Measurements from ENCODE around the gene TRA2B. TPM values are rescaled to one million over a fixed set of nuclear protein-coding genes. Genes with fewer than 3 reads are reported as not detected.

Gene TRA2B
- 79.8 TPM for total RNA-seq

DNA sequence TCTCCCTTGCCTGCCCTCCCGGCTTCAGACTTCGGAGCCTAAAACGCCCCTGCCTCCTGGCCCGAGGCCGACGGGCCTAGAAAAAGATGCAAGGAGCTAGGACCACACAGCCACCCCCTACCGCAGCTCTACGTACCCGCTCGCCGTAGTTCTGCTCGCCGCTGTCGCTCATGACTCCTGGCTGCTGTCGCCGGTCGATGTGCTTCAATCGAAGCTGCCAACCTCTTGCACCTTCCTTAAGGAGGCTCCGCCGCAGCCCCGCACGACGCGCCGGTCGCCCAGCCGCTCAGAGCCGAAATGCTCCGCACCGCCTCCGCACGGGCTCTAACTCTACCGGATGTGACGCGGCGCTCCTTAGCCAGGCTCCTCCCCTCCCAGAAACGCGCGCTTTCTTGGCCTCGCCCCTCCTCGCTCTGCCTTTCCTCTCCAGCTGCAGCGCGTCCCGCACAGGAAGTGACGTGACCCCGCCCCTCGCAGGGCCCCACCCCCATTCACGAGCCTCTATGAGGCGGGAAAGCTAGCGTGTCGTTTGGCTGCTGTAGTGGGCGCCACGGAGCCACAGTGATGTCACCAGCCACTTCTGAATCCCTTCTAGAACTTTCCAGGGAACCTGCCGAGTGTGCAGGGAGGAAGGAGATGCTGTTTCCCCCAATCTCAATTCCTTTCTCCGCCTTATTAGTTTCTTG lies at the start of gene TRA2B:
TRA2B (minus strand) TSS at position 326 of the 686 bp plus-strand sequence; CDS start at position 172, 154 bp downstream.
- DNase-seq (ENCODE audit: low spot score): peak; percentile 99

DNA sequence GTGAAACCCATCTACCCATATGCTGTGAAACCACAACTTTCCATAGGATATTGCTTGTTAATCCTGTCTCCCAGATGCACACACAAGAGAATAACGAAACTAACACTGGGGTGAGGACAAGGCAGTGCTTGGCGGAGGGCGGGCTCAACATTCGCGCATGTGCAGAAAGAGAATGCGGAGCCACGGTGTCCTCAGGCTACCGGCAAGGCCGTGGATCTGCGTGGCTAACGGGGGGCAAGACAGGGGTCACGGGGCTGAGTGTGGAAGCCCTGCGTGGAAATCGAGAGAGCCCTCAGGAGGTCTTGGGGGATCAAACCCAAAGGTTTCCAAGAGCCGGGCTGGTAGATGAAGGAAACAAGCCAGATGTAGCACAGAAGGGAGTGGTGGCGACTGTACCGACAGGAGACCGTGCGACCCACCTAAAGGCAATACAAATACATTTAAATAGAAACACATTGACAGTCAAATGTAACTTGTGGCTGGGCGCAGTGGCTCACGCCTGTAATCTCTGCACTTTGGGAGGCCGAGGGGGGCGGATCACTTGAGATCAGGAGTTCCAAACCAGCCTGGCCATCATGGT lies 48.5 kb upstream of the TRA2B start:
- DNase-seq (ENCODE audit: low spot score): no peak

DNA sequence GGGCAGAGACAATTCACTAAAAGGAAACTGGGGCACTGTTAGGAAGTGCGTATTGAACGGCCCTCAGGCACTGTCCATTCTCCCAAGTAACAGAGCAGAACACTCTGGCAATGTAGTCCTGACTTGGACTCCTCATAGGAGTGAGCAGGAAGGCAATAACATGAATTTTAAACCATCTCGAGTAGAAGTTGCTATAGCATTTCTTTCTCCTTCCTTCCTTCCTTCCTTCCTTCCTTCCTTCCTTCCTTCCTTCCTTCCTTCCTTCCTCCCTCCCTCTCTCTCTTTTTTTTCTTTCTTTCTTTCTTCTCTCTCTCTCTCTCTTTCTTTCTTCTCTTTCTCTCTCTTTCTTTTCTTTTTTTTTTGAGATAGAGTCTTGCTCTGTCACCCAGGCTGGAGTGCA lies 46.4 kb upstream of the TRA2B start:
- no peak for DNase-seq (ENCODE audit: low spot score)

DNA sequence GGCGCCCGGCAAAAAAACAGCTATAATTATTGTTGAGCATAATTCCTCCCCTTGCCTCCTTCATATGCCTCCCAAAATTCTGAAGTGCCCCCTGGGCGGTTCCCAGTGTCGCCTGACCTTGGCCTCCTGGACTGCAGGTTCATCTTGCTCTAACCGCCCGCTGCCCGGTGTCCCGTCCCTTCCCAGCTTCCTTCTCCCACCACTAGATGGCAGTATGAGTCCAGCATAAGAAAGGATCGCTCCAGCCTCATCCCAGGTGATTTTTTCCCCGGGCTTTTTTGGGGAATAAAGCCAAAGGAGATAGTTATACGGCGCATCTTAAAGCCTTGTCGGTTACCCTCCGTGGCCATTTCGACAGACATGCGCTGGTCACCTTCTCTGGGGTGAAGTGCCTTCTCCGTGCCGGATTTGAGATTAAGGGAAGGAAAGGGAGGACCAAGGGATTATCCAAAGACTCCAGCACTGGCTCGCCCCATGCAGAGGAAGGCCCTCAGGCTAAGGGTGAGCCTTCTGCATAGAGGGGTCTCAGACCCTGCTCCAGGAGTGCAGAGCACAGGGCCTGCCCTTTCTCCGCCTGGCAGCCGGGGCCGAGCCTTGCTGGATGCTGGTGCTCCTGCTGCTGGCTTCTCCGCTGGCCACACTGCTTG lies 45.8 kb upstream of the TRA2B start:
- DNase-seq (ENCODE audit: low spot score): peak; percentile 77

DNA sequence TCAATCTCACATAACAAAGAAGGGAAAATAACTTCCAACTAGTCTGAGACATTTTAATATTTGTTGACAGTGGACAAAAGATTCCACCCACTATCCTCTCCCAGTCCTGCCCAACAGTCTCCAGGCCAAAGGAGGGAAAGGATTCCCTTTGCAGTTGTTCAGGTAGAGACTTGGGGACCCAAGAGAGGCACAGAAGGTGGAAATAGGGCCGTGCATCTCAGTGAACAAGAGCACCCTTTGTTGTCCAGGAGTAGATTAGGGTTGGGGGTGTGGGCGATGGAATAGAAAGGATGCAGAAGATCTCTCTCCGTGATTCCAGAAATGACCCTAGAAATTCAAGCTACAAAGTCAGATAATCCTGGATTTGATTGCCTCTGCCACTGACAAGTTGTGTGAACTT lies 44.8 kb upstream of the TRA2B start:
- no peak for DNase-seq (ENCODE audit: low spot score)

DNA sequence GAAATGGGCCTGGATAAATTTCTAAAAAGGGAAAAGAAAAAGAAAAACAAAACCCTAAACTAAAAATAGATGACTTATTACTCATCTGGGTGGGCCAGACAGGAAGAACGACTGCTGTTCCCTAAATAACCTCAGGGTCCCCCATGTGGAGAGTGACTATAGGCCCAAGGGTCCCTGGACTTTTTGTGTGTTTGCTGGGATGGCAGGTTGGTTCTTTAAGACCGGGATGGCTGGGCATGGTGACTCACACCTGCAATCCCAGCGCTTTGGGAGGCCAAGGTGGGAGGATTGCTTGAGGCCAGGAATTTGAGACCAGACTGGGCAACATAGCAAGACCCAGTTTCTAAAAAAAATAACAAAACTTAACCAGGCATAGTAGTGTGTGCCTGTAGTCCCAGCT lies 43.8 kb upstream of the TRA2B start:
- DNase-seq (ENCODE audit: low spot score): no peak

DNA sequence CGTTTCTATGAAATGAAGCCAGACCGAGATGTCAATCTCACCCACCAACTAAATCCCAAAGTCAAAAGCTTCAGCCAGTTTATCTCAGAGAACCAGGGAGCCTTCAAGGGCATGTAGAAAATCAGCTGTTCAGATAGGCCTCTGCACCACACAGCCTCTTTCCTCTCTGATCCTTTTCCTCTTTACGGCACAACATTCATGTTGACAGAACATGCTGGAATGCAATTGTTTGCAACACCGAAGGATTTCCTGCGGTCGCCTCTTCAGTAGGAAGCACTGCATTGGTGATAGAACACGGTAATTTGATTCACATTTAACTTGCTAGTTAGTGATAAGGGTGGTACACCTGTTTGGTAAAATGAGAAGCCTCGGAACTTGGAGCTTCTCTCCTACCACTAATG lies 41.9 kb upstream of the TRA2B start:
- DNase-seq (ENCODE audit: low spot score): no peak

DNA sequence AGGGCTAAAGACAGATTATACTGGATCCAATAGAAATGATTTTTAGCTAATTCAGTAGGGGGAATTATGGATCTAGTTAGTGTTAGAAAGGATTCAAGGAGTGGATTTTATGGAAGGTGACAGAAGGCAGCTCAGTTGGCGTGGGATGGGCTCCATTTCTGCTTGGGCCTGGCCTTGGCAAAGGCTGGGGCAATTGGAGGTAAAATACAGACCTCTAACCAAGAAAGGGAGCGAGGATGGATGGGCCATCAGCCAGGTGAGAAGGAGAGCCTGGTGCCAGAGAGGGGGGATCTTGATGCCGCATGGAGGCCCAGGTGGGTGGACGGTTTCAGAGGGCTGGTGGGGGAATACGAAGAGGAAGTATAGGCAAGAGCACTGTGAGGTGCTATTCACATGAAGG lies 40.7 kb upstream of the TRA2B start:
- no peak for DNase-seq (ENCODE audit: low spot score)

DNA sequence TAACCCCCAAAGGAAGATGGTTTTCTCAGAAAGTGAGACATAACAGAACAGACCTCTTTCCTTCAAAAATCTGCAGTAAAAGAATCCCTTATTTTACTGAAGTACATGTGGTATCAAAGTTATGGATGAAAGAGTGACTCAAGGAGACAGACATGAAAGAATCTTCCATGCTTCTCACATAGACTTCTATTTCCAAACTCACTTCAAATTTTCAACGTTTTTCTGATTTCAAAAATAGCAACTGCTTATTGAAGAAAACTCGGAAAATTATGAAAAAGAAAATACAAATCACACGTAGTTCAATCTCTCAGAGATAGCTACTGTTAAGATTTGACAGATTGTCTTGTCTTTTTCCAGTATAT lies 39.8 kb upstream of the TRA2B start:
- no peak for DNase-seq (ENCODE audit: low spot score)

DNA sequence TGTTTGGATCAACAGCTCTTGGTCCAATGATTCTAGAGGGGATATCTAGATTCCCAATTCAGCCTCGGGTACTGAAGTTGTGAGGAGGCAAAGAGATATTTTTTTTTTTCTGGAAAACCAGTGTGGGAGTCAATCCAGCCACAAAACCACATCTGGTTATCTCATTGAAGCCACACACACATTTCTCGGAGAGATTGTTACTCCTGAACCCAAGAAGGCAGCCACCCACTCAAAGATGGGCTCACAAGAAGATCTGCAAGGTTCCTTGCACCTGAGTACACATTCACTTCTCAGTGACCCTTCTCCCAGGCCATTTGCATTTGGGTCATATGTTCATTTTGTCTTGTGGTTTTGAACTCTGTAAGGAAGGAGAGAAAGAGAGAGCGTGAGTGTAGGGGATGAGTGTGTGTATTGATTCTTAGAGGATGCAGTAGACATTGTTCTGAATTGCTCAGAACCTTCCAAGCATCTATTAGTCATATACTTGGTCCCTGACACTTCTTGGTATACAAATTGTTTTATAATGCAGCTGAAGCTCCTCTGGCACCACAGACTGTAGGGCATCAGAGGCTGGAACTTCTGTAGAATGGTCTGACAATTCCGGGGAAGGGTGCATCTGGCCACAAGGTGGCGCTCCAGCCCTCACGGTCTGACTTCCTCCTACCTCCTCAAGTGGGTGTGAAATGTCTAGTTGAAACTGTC lies 39.3 kb upstream of the TRA2B start:
- DNase-seq (ENCODE audit: low spot score): peak; percentile 75

DNA sequence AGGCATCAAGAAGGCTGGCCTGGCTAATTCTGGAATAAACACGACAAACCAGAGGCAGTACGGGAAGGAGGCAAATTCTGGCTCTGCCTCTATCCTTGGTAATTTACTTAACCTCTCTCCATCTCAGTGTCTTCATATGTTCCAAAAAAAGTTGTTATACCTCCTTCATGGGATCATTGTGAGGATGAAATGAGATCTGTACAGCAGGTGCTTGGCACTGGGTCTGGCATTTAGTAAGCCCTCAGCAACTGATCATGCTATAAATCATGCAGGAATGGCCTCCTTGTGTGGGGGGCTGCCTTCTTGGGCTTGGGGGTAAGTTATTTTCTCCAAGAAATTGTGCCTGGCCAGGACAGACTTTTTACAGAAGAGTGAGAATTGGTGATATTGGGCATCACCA lies 38.3 kb upstream of the TRA2B start:
- no peak for DNase-seq (ENCODE audit: low spot score)

DNA sequence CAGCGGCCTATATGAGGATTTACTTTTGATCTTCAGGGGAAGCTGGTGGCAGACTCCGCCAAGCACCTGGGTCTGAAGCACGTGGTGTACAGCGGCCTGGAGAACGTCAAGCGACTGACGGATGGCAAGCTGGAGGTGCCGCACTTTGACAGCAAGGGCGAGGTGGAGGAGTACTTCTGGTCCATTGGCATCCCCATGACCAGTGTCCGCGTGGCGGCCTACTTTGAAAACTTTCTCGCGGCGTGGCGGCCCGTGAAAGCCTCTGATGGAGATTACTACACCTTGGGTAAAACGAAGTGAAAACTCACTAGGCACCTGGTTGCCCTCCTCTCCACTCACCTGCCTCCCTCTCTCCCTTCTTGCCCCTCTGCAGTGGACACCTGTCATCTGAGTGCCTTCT lies 33.8 kb upstream of the TRA2B start:
- DNase-seq (ENCODE audit: low spot score): no peak

DNA sequence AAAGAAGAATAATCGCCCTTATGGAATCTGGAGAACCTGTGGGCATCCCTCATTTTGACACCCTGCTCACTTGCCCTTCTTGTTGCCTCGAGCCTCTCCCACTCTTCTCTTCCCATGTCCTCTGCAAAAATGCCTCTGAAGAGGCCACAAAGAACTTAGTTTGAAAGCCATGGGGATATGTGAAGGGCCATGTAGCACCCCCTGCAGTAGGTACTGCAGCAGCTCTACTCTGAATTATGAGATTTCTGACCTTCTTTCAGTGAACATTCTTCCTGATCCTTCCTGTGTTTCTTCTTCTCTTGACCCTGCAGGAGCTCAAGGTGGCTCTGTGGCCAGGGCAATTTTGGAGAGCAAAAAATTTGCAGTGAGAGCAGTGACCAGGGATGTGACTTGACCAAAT lies 30.4 kb upstream of the TRA2B start:
- no peak for DNase-seq (ENCODE audit: low spot score)

DNA sequence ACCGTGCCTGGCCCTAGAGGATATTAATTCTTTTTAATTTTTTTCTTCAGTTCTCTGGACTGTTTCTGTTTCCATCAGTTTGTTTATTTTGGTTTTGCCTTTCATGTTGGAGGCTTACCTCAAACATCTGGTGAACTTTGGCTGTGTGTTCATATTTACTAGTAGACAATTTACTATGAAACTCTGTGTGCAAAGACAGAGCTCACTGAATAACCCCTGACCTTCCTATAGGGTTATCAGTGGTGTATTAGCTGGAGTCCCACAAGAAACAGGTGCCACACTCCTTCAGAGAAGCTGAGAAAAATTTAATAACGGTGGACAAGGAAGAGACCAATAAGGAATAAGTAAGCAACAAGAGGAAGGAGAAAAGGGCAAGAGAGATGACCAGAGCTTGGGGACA lies 28.8 kb upstream of the TRA2B start:
- DNase-seq (ENCODE audit: low spot score): no peak

DNA sequence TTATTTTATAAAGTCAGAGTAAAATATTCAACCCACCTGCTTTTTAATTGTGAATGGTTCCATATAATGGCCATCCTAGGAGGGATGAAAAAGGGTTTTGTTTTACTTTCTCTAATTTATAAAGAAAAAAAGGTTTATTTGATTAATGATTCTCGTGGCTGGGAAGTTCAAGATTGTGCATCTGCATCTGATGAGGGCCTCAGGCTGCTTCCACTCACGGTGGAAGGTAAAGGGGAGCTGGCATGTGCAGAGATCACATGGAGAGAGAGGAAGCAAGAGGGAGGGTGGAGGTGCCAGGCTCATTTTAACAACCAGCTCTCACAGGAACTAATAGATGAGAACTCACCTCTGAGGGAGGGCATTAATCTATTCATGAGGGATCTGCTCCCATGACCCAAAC lies 27.7 kb upstream of the TRA2B start:
- no peak for DNase-seq (ENCODE audit: low spot score)

DNA sequence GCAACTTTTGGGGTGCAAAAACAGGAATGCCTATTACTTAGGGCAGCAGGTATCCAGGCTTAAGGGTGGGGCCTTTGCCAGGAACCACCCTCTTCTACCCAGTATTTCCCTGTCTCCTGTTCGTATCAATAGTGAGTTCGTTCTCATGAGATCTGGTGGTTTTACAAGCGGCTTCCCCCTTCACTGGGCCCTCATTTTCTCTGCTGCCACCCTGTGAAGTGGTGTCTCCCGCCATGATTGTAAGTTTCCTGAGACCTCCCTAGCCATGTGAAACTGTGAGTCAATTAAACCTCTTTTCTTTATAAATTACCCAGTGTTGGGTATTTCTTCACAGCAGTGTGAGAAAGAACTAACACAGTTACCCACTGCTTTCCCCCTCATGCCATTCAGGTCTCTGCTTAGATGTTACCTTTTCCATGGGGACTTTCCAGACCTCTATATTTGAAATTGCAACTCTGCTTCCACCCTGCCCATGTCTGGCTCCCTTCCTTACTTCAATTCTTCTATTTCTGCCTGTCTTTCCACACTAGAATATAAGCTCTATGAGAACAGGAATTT lies 23.9 kb upstream of the TRA2B start:
- DNase-seq (ENCODE audit: low spot score): no peak

DNA sequence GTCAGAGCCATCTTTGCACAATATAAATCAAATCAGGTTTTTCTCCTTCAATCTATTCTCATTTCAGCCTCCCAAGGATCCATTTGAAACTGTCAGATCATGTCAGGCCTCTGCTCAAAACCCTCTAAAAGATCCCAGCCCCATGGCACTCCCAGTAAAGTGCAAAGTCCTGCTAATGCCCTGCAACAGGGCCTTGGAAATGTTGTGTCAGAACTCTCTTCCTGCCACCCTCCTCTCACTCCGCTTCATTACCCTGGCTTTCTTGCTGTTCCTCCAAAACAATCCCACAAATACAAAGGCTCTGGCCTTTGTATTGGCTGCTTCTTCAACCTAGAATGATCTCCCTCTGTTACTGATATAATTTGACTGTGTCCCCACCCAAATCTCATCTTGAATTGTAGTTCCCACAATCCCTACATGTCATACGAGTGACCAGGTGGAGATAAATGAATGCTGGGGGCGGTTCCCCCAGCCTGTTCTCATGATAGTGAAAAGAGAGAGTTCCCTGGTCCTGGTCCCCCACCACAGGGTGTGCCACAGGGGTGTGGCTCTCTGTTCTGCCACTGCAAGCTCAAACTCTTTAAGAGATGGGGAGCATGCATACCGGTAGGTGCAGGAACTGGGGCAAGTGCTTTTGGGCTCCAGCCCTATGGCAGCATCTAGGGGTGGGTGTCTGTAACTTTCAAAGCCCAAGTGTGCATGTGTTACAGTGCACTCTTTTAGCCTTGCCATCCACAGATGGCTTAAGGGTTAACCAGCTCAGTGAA lies 22.9 kb upstream of the TRA2B start:
- DNase-seq (ENCODE audit: low spot score): peak; percentile 18

DNA sequence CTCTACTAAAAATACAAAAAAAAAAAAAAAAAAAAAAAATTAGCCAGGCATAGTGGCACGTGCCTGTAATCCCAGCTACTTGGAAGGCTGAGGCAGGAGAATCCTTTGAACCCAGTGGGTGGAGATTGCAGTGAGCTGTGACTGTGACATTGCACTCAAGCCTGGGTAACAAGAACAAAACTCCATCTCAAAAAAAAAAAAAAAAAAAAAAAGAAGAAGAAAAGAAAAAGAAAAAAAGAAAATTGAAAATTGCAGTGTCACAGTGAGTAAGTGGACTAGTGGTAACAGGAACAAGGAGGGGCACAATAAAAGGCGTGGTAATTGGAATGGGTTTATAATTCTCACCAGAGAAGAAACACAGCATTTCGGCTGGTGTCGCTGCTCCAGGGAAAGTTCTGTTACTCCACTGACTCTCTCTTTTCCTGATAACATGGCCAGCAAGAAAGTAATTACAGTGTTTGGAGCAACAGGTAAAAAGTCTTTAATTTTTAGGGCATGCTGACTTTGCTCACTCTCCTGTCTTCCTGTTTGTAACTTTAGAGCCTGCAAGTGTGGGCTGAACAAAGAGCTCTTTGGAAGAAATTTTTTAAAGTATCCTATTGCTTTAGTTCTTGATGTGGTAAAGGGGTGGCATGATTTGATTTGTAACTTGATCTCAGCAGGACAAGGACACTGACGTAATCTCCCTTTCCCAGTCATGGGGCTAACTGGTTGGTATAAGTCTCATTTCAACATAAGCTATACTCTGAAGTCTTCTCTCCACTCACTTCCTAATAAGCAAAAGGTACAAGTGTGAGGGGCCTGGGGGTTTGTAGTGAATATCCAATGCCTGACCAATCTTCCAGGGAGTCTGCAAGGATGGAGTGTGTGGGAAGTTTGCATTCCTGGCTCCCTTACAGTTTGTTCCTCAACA lies 22.1 kb upstream of the TRA2B start:
- no peak for DNase-seq (ENCODE audit: low spot score)

DNA sequence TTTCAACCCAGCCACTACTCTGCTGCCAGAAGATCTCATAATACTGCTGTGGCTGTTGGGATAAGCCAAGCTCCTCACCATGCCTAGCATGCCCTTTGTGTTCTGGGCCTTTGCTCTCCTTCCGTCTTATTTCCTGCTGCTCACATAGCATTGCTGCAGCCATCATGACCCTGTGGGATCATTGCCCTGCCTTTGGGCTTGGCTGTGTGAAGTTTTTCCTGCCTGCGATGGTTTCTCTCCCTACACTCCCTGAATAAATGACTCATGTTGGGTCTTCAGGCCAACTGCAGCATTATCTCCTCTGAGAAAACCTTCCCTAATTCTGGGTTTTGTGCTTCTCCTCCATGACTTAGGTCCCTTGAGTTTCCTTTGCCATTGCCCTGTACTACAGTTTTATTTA lies 20.8 kb upstream of the TRA2B start:
- no peak for DNase-seq (ENCODE audit: low spot score)

DNA sequence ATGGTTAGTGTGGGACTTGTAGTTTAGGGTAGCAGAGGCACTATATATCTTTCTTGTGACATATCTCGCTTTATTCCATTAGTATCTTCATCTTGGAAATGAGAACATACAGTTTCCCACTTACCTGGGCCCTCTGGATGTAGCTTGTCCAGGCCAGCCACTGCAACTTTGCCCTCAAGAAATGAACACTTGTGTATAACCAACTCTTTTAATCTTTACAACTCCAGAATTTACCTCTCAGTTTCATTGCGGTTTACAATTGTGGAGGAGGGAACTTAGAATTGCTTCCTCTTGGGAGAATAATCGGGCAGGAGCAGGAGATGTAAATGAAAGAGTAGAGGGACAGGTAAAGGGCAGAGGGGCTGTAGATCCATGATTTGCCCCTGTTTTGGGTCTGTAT lies 18.4 kb upstream of the TRA2B start:
- no peak for DNase-seq (ENCODE audit: low spot score)

DNA sequence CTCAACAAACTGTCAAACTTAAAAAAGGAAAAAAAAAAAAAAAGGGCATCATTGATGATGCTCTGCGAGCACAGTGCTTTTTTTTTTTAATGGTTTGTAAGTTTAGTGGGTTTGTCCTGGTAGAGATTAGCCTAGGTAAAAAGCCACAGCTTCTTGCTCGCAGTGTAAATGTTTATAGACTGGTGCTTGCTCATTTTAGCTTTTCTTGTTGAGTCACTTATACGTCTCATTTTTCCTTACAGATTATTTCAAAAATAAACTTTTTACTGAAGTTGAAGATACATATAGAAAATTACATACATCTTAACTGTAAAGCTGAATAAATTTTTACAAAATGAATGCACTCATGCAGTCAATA lies 16.5 kb upstream of the TRA2B start:
- DNase-seq (ENCODE audit: low spot score): no peak

All from mucosa of gallbladder (tissue), 1 donor.